Mononuclear cell (primary cell): Measurements from ENCODE around the gene LDB2. TPM values are rescaled to one million over a fixed set of nuclear protein-coding genes. Genes with fewer than 3 reads are reported as not detected.

ENCODE experiments used
- H3K27me3 ChIP-seq: 2 replicates; pipeline ENCODE4 v1.6.0; 2011; ENCODE audit warnings: low read length, control low read depth; ENCODE audit not compliant: insufficient read depth
- H3K4me1 ChIP-seq: 2 replicates; pipeline ENCODE4 v1.5.1; 2011; ENCODE audit warnings: mild to moderate bottlenecking, low read length, control low read depth; ENCODE audit not compliant: insufficient read depth
- H3K4me3 ChIP-seq: 2 replicates; pipeline ENCODE4 v1.5.1; 2011; ENCODE audit warnings: mild to moderate bottlenecking, low read length, moderate library complexity
- H3K9me3 ChIP-seq: 2 replicates; pipeline ENCODE4 v1.5.1; 2011; ENCODE audit warnings: low read depth, mild to moderate bottlenecking, control low read depth, low read length
- total RNA-seq: library from RNA; depleted of rRNA; stranded (reverse); fragments of >200 nt; gene quantifications from one replicate; pipeline ENCODE4 v1.2.3, GENCODE V29; 2012

The LDB2 gene
- total RNA-seq, 1 donor: 0.52 TPM

DNA sequence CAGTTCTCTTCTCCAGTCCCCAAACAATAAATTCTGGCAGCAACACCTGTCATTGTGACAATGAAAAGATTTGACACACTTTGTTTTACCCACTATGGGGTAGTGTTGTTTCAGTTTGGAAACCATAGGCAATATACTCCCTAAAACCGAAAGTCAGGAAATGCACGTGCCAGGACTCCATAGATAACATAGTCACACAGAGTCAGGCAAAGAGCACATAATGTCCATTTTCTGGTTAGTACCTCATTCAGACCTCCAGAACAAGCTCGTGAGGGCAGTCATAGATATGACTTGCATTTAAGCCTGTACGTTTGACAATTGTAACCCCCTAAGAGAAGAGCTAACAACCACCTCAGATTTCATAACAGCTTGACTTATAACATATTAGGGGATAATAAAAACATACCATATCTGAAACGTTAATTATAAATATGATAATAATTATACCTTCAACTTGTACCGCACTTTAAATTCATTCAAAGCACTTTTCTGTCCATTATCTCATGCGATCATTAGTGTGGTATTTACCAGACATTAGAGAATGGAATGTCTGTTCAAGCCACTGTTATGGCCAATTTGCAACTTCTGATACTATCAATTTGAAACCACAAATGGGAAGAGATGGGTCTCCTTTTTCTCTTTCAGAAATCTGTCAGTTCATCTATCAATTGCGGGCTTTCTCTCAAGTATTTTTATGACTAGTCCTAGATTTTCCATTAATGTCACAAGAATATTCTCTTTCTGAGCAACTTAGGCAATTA lies 147.4 kb downstream of the LDB2 start:
- no peaks in the 10 kb centered on the region for H3K9me3 ChIP-seq
- no peaks in the 10 kb centered on the region for H3K27me3 ChIP-seq
- no peaks in the 10 kb centered on the region for H3K4me1 ChIP-seq
- H3K4me3 ChIP-seq: no peak overlapping the region

DNA sequence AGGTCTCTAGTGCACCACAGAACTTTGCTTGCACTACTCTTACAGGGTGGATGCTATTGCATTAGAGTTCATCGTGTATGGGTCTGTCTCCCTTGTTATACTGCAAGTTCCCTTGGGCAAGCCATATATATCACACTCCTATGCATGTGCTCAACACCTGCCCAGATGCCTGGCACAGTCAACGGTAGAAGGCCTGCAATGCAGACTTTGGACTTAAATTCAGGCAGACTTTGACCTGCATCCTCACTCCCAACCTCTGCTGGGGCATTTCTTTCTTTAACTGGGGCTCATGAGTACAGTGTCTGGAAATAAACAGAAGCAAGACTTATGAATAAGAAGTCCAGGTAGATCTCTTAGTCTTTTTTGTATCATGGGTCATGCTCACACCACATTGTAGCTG lies 148.2 kb downstream of the LDB2 start:
- Histone ChIP-seq H3K4me1 (no peaks in the 10 kb centered on the region), H3K27me3 (no peaks in the 10 kb centered on the region), H3K4me3 (no peak overlapping the region), H3K9me3 (no peaks in the 10 kb centered on the region)

DNA sequence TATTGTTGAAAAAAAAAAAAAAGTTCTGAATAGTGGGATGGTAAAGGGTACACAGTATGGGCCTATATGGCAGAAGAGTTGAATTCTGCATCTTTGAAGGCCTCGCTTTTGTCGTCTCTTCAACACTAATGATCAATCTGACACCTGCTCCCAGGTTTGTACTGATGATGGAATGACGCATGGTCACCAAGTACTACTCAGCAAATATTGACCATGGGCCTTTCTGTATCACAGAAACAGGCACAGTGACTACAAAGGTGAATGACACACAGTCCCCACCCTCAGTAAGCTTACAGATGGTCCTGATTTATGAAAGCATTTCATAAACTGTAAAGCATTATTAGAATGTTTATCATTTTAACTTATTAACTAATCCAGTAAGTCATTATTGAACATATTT lies 152.6 kb downstream of the LDB2 start:
- H3K4me3 ChIP-seq: no peak overlapping the region
- no peaks in the 10 kb centered on the region for H3K27me3 ChIP-seq
- H3K9me3 ChIP-seq: no peaks in the 10 kb centered on the region
- H3K4me1 ChIP-seq: no peaks in the 10 kb centered on the region

GRCh38 chr4:16745009-16745635 lies 153.3 kb downstream of the LDB2 start:
- no peaks in the 10 kb centered on the region for H3K9me3 ChIP-seq
- H3K27me3 ChIP-seq: no peaks in the 10 kb centered on the region
- no peak overlapping the region for H3K4me3 ChIP-seq
- H3K4me1 ChIP-seq: no peaks in the 10 kb centered on the region

DNA sequence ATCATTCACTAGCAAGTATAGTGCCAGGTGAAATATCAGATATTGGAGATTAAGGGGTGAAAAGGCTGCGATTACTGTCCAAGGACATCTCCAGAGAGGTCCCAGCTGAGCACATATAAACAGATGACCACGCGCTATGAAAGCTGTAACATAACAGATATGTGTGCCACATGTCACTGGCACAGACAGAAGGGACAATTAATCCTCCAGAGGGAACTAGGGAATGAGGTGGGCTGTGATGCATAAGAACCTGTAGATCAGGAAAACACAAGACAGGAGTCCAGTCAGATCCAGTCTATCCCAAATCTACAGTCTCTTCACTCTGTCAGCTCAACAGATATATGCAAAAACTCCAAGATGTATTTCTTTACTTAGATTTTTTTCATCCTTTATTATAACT lies 157.2 kb downstream of the LDB2 start:
- H3K4me3 ChIP-seq: no peak overlapping the region
- H3K9me3 ChIP-seq: no peaks in the 10 kb centered on the region
- H3K27me3 ChIP-seq: no peaks in the 10 kb centered on the region
- H3K4me1 ChIP-seq: no peaks in the 10 kb centered on the region

DNA sequence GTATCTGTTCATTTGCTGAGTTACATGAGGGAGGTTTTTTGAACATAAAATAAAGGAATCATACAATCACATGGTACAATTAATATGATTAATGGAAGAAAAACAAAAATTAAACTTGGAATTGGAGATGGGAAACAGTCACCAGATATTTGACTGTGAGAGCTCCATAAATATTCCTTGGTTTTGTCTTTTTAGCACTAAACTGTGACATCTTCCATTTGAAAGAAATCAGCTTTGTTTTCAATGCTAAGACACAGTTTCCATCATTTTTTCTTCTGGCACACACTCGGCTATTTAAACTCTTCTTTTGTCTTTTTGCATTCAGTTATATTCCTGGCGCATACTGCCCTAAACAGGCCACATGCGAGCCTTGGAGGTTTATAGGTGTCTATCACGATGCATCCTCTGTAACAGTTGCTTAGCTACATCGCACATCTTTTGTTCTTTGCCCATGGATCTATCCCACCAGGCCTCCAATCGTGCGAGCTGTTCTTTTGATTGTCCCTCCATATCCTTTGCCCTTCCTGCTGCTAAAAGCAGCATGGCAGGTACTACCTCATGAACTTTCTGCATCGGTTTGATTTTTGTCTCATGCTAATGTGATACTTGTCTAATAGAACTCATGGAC lies 158.3 kb downstream of the LDB2 start:
- Histone ChIP-seq H3K4me3 (no peak overlapping the region), H3K27me3 (no peaks in the 10 kb centered on the region), H3K4me1 (no peaks in the 10 kb centered on the region), H3K9me3 (no peaks in the 10 kb centered on the region)

DNA sequence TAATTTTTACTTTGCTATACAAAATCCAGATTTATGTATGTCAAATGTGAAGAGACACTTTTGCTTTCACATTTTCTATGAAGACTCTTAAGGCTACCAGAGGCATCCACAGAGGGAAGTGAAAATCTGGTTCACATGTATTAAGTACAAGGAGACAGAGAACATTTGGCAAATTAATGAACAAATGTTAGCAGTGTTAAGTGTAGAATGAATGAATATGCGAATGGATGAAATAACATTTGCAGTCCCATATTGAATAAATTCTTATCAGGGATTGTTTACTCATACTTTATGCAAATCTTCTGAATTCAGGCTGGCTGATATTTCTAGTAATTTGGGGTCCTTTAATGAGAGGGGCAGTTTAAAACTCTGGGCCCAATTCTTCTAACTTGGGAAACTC lies 159.9 kb downstream of the LDB2 start:
- Histone ChIP-seq H3K27me3 (no peaks in the 10 kb centered on the region), H3K9me3 (no peaks in the 10 kb centered on the region), H3K4me1 (no peaks in the 10 kb centered on the region), H3K4me3 (no peak overlapping the region)

DNA sequence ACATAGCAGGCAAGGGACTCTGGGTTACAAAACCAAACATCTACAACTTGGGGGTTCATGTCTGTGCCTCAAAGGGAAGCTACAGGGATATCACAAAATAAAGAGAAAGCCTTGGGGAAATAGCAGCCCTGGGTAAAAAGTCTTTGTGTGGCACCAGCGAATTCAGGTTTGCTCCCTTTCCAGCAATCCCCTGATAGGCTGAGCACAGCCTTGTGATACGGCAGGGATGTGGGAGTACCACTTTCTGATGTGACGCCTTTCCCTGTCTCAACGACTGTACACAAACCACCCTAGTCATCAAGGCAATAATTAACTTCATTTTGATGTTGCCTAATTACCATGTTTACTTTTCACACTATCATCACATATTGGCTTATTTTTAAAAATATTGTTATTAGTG lies 164.9 kb downstream of the LDB2 start:
- no peaks in the 10 kb centered on the region for H3K4me1 ChIP-seq
- H3K4me3 ChIP-seq: no peak overlapping the region
- no peaks in the 10 kb centered on the region for H3K9me3 ChIP-seq
- H3K27me3 ChIP-seq: no peaks in the 10 kb centered on the region

DNA sequence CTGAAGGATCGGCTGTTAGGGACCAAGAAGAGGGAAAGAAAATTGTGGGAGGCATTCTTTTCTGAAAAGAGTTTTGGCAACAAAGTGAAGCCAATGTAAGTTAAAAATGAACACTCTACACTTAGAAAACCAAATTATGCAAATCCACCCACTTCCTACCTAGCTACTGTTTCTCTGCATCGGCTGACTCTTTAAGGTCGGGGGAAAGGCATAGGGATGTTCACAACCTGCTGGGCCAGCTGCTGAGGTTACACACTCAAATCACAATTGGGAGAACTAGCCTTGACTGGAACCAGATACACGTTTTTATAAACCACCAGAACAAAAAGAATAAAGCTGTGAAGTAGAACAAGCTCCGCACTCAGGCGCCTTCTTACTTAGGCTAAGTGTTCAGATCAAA lies 165.7 kb downstream of the LDB2 start:
- H3K27me3 ChIP-seq: no peaks in the 10 kb centered on the region
- no peak overlapping the region for H3K4me3 ChIP-seq
- no peaks in the 10 kb centered on the region for H3K4me1 ChIP-seq
- H3K9me3 ChIP-seq: no peaks in the 10 kb centered on the region

GRCh38 chr4:16731776-16732380 lies 166.6 kb downstream of the LDB2 start:
- Histone ChIP-seq H3K9me3 (no peaks in the 10 kb centered on the region), H3K4me1 (no peaks in the 10 kb centered on the region), H3K4me3 (no peak overlapping the region), H3K27me3 (no peaks in the 10 kb centered on the region)

DNA sequence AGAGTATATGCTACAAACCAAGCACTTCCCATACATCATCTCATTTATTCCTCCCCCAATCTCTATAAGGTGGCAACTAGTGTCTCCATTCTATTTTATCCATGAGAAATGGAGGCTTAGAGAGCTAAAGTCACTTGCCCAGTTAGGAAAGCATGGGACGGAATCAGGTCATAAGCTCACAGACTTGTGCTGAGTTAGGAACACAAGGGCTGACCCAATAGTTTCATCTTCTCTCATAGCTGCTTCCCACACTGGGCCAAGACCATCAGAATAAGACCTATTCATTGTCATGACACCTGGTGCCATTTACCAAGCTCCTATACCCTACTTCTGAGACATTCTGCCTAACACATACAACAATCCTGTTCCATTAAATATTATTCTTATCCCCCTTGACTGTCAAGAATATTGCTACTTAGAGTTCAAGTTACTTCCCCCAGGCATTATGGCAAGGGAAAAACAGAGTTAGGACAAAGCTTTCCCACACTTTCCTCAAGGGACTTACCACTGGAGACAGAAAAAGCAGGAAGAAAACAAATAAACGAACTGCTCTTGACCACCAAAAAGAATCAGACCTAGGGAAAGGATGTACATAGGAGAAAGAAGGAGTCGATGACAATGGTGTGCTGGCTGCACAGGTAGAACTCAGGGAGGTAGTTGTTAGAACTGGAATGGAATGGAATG lies 167.8 kb downstream of the LDB2 start:
- no peaks in the 10 kb centered on the region for H3K9me3 ChIP-seq
- H3K27me3 ChIP-seq: no peaks in the 10 kb centered on the region
- no peaks in the 10 kb centered on the region for H3K4me1 ChIP-seq
- H3K4me3 ChIP-seq: no peak overlapping the region

- H3K9me3 ChIP-seq: peaks cover 4% of the 10 kb centered on the region
- H3K4me3 ChIP-seq: no peak overlapping the region
- H3K27me3 ChIP-seq: no peaks in the 10 kb centered on the region
- no peaks in the 10 kb centered on the region for H3K4me1 ChIP-seq
Measured at GRCh38 chr4:16729336-16729735, 169.1 kb downstream of the LDB2 start.

- Histone ChIP-seq H3K4me1 (no peaks in the 10 kb centered on the region), H3K9me3 (peaks cover 4% of the 10 kb centered on the region), H3K27me3 (no peaks in the 10 kb centered on the region), H3K4me3 (no peak overlapping the region)
Measured at GRCh38 chr4:16728849-16729248, 169.6 kb downstream of the LDB2 start.

DNA sequence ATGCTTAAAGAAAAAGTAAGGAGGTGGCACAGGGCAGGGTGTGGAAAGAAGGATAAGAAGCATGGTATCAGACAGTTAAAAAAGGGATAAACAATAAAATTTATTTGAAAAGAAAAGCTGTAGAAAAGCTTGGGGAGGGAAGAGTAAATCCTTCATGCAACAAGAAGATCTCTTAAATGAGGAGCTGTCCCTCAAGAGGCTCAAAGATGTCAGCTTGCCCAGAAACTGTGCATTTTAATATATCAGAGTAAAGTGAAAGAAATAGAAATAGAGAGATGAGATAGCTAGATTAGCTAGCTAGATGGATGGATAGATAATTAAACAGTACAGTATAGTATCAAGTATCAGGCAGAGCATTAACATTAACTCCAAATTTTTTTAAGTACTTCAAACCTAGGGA lies 170.3 kb downstream of the LDB2 start:
- Histone ChIP-seq H3K4me3 (no peak overlapping the region), H3K4me1 (no peaks in the 10 kb centered on the region), H3K27me3 (no peaks in the 10 kb centered on the region), H3K9me3 (peaks cover 4% of the 10 kb centered on the region)

GRCh38 chr4:16727218-16727617 lies 171.2 kb downstream of the LDB2 start:
- Histone ChIP-seq H3K4me3 (no peak overlapping the region), H3K27me3 (no peaks in the 10 kb centered on the region), H3K4me1 (no peaks in the 10 kb centered on the region), H3K9me3 (peaks cover 4% of the 10 kb centered on the region)
